Measurements from ENCODE around the gene EFCAB7.
A peak's percentile ranks its signal among the peaks of the same experiment; 100 is the strongest.
"Not testable (repeated sequence)": the region's sequence is repeated elsewhere in the genome, so short reads cannot be mapped to it uniquely, and the experiment has no call there.

EFCAB7 gene

GRCh38 chr1:63548877-63549276 lies 25.6 kb downstream of the EFCAB7 start:
- FAIRE-seq: no peak

GRCh38 chr1:63555480-63555879 lies 32.2 kb downstream of the EFCAB7 start:
- no peak for FAIRE-seq

- FAIRE-seq: peak; percentile 83
These were observed 34.2 kb downstream of the EFCAB7 start for GRCh38 chr1:63557365-63557987.

GRCh38 chr1:63559357-63559756 lies 36.0 kb downstream of the EFCAB7 start:
- no peak for FAIRE-seq

GRCh38 chr1:63563745-63564144 lies 40.4 kb downstream of the EFCAB7 start:
- no peak for FAIRE-seq

- FAIRE-seq: no peak
These were observed 45.7 kb downstream of the EFCAB7 start for GRCh38 chr1:63569068-63569467.

GRCh38 chr1:63569640-63570316 lies 46.5 kb downstream of the EFCAB7 start:
- FAIRE-seq: no peak

GRCh38 chr1:63572686-63573085 lies 49.4 kb downstream of the EFCAB7 start:
- FAIRE-seq: not testable (repeated sequence)

GRCh38 chr1:63574203-63574796 lies 51.0 kb downstream of the EFCAB7 start:
- FAIRE-seq: not testable (repeated sequence)

GRCh38 chr1:63575340-63575826 lies 52.1 kb downstream of the EFCAB7 start:
- no peak for FAIRE-seq

- FAIRE-seq: not testable (repeated sequence)
These were observed 63.0 kb downstream of the EFCAB7 start for GRCh38 chr1:63586326-63586725.

- no peak for FAIRE-seq
These were observed 66.8 kb downstream of the EFCAB7 start for GRCh38 chr1:63590166-63590560.

- FAIRE-seq: peak; percentile 46
These were observed 69.4 kb downstream of the EFCAB7 start for GRCh38 chr1:63592536-63593302.

- no peak for FAIRE-seq
These were observed 70.1 kb downstream of the EFCAB7 start, which contains the start of gene PGM1 for GRCh38 chr1:63593303-63593885. Gene PGM1 (plus strand): TSS chr1:63593411. CDS start chr1:63593489, 78 bp downstream.

GRCh38 chr1:63593886-63594605 lies 70.7 kb downstream of the EFCAB7 start:
- FAIRE-seq: no peak

- FAIRE-seq: no peak
These were observed 72.1 kb downstream of the EFCAB7 start for GRCh38 chr1:63595435-63595834.

- FAIRE-seq: no peak
These were observed 76.5 kb downstream of the EFCAB7 start for GRCh38 chr1:63599799-63600198.

- FAIRE-seq: no peak
These were observed 76.9 kb downstream of the EFCAB7 start for GRCh38 chr1:63600248-63600647.

- FAIRE-seq: no peak
These were observed 77.7 kb downstream of the EFCAB7 start for GRCh38 chr1:63601061-63601460.

GRCh38 chr1:63601463-63601862 lies 78.1 kb downstream of the EFCAB7 start:
- no peak for FAIRE-seq

GRCh38 chr1:63601912-63602311 lies 78.6 kb downstream of the EFCAB7 start:
- FAIRE-seq: no peak

GRCh38 chr1:63602629-63603028 lies 79.3 kb downstream of the EFCAB7 start:
- no peak for FAIRE-seq
